Stimulated activated CD8-positive, alpha-beta memory T cell treated with anti-CD3 and anti-CD28 coated beads, Interleukin-12 subunit alpha, Interleukin-12 subunit beta, amount 100 ng/mL, for 24 hours (primary cell): ENCODE measurements around the gene PUM2.
"Not testable (repeated sequence)": the region's sequence is repeated elsewhere in the genome, so short reads cannot be mapped to it uniquely, and the experiment has no call there.

Source experiments
- DNase-seq: peaks from one replicate; pipeline ENCODE4 v3.0.0-alpha.2; 2020; ENCODE audit errors: extremely low read depth

The PUM2 gene, protein sequence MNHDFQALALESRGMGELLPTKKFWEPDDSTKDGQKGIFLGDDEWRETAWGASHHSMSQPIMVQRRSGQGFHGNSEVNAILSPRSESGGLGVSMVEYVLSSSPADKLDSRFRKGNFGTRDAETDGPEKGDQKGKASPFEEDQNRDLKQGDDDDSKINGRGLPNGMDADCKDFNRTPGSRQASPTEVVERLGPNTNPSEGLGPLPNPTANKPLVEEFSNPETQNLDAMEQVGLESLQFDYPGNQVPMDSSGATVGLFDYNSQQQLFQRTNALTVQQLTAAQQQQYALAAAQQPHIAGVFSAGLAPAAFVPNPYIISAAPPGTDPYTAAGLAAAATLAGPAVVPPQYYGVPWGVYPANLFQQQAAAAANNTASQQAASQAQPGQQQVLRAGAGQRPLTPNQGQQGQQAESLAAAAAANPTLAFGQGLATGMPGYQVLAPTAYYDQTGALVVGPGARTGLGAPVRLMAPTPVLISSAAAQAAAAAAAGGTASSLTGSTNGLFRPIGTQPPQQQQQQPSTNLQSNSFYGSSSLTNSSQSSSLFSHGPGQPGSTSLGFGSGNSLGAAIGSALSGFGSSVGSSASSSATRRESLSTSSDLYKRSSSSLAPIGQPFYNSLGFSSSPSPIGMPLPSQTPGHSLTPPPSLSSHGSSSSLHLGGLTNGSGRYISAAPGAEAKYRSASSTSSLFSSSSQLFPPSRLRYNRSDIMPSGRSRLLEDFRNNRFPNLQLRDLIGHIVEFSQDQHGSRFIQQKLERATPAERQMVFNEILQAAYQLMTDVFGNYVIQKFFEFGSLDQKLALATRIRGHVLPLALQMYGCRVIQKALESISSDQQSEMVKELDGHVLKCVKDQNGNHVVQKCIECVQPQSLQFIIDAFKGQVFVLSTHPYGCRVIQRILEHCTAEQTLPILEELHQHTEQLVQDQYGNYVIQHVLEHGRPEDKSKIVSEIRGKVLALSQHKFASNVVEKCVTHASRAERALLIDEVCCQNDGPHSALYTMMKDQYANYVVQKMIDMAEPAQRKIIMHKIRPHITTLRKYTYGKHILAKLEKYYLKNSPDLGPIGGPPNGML

DNA sequence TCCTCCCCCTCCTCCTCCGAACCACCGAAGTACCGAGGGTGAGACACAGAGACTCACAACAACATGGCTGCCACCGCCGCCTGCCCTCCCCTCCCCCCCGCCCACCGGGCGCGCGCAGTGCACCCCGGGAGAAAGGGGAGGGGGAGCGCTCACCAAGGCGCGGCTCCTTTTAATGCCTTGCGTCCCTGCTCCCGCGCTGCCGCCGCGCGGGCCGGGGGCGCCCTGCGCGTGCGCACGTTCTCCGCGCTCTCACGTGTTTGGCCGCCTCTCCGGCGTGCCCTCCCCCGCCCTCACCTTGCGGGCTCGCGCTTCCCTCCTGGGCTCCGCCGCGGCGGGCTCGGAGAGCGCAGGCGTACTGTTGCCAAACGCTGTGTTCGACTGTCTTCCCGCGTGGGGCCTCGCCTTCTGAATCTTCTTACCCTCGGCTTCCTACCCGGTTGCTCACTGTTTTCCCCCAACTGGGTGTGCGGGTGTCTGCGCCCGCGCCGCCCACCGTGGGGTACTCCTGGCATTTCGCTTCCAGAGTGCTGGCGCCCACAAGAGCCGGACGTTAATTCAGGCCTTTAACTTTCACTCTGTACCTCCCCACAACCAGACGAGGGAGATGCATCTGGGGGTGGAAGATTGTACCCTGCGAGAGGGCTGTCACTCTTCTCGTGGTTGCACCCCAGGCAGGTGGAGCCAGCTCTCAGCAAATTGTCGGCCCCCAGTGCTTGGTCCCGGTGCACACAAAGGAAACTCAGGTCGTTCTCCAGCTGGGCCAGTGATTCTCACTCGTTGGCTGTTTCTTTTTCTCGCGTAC is at the start of gene PUM2:
Gene PUM2 (minus strand): TSS at position 92 of the 802 bp plus-strand sequence. CDS start 23,484 bp downstream, outside the sequence.
- DNase-seq, result peak; percentile 81

DNA sequence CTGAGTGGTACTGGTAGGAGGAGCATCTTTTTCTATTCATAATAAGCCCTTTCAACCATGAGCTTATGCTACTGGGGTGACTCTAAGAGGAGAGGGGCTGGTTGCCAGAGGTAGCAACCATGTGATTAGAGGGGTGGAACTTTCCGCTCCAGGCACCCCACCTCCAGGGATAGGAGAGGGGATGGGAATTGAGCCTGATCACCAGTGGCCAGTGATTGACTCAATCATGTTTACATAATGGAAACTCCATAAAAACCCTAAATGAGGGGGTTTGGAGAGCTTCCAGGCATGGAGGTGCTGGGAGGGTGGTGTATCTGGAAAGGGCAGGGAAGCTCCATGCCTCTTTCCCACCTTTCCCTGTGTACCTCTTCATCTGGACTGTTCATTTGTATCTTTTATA is 49.7 kb upstream of the PUM2 start:
- DNase-seq, result no peak

DNA sequence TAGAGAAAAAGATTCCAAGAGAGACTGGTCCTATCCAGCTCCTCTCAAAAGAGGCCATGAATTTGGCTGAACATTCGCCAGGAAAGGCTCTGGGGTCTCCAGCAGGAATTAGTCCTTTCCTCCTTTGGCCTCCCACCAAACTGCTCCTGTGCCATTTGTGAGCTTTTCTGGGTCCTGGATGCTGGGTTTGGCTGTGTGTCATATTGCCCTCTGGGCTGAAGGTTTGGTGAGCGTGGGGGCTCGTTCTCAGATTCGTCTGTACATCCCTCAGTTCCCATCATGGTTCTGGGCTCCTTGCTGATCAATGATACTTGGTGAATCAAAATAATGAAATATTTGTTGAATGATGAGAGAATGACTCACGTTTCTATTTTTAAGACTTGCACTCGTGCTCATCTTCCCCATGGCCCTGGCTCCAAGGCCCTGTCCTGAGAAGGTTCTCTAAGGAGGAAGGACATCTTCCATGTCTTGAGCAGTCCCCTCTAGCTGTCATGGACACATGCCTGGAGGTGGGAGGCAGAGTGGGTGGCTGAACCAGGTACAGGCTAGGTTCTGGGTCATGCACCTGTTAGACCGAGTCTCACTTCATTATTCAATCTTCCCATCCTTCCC is 48.4 kb upstream of the PUM2 start:
- no peak for DNase-seq

DNA sequence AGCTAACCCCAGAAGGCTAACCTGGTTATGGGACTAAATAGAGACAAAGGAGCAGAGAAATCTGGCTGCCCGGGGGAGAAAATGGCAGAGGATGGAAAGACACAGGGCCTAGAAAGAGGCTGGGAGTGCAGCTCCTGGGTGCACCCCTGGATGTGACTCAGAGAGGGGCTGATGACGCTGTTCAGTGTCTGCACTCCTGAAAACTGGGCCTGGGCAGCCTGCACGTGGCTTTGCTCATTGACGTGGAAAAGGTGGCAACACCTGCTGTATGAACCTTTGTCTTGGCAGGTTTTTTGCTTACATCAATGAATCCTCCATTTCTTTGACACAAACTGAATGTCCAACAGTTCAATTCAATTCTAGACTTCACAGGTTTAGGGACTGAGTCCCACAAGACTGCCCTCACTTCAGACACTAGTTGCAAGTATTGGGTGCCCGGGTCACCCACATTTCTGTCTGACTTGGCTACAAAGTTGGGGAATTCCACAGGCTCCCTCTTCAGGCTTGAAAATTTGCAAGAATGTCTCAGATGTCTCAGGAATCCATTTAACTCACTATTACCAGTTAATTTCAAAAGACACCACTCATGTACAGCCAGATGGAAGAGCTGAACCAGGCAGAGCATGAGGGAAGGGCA is 47.3 kb upstream of the PUM2 start:
- no peak for DNase-seq

DNA sequence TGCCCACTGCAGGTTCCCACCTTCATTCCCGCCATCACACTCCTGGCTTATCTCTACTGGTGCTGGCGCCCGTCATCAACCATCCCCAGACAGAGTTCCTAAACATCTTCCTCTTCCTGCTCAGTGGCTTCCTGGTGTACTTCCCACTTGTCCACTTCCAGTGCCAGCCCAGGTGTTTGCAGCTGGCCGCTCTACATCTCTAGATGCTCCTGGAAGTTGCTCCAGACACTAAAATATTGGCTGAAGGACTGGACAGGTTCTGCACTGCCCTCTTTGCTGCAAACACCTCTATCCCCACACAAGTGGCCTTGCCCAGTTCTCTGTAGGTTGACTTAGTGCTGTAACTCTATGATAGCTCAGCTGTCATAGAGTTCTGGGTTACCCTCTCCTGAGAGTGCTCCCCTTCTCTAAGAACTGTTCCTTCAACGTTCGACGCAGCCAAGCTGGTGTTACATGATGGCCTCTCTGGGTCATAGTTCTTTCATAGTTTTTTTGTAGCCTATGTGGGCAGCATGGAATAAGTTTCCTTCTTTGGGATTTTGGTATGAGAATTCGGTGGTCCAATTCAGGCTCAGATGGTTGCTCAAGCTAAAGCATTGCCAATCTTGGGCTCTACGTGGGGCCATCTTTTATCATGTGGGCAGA is 45.8 kb upstream of the PUM2 start:
- DNase-seq, result no peak

DNA sequence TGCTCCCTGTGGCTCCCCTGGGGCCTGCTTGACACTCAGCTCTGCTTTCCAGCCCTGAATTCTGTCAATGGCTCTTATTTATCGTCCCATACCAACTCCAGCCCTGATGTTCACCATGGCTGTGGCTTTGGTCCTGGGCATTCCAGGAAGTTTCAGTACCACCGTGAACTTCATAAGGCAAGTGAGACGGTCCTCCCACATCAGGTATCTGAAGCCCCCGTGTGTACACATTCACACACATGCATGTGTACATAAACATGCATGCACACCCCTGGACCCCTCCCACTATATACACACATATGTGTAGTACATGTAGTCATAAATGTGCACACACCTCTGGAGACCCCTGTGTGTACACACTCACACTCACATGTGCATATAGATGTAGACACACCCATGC is 43.3 kb upstream of the PUM2 start:
- no peak for DNase-seq

DNA sequence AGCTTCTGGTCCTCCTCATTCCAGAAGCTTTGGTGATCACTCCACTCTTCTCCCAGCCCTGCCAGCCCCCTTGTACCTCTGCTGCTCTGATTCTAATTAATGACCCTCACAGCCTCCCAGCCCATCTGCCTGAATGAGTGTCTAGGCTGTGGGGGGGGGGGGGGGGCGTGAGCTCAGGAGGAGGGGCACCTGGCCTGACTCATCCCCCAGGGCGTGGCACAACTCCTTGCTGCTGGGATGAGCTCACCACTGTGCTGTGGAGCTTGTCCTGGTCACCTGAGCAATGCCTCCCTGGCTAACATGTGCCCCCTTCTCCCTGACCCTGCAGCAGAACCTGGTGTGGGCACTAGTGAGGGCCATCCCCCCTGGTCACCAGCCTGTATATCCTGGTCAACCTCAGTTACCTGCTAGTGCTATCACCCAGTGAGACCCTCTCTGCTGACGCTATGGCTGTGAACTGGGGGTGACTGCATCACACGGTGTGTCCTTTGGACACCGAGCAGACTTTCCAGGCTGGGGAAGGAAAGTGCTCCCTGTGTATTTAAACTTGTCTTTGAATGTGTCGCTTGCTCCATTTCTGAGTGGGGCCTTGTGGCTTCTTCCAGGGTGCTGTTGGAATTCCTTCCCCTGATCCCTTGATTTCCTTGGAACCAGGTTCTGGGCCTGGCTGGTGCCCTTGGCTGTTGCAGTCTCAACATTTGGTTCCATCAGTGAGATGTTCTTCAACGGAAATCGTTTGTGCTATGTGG is 41.5 kb upstream of the PUM2 start:
- DNase-seq, result no peak

DNA sequence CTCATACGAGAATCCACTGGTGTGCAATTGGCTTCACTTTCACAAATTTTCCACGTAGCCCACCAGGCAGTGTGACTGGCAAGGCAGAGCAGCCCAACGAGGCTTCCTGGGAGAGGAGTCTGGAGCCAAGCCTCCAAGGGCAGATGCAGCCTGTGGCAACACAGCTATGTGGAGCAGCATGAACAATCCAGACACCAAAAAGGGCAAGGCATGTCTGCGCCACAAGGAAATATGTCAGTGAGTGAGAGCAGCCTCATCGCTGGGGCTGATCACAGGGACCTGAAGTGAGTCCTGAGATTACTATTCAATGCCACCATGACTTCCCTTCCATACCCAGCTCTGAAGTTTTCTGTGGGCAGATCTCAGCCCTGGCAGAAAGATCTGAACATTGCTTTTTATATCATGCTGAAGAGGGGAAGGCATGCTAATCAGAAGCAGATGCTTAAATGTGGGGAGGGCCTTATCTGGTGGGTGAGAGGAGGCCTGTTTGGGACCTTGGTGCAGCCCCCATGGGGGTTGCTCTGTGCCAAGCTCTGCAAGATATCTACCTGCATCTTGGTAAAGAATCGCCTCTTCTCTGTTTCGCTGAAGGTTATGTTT is 40.0 kb upstream of the PUM2 start:
- no peak for DNase-seq

DNA sequence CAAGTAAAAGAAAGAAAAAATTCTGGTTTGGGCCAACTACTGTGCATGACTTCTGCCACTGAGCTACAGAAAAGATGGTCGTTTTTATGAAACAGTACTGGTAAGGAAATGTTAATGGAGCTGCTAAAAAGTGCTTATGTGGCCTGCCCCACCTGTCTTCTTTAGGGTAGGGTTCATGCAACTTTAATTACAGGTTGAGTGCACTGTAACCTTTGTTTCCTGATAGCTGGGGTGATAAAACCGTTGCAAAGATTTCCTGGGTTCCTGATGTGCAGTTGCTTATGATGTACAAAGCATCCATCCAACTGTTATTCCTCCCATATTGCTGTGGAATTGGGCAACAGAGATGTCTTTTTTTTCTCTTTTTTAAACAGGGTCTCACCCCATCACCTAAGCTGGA is 34.3 kb upstream of the PUM2 start:
- DNase-seq, result no peak

DNA sequence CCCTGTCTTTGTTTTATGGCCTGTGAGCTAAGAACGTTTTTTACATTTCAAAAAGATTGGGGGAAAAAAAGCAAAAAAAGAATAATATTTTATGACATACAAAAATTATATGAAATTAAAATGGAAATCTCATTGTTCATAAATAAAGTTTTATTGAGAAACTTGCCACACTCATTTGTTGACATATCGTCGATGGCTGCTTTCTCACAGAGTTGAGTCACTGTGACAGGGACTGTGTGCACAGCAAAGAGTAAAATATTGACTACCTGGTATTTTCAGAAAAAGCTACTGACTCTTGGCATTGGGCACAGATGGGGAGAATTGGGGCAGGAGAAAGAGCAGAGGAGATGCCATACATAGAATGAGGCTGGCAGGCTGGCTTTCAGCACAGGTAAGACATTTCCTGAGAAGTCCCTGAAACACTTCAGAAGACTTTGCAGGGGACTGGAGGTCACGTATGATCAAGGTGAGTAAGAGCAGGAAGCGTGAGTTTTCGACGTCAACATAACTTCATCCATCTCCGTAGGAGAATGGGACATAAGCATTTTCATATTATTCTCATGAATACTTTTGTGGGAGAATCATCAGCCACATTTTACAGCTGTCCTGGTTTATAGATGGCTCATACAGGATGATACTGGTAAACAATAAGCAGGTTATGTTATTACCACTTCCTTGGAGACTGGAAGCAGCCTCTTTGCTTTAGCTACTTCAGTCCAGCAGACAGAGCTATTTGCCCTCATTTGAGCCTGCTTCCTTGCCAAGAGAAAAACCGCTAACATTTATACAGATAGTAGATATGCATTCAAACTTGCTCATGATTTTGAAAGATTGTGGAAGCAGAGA is 32.5 kb upstream of the PUM2 start:
- DNase-seq, result no peak

DNA sequence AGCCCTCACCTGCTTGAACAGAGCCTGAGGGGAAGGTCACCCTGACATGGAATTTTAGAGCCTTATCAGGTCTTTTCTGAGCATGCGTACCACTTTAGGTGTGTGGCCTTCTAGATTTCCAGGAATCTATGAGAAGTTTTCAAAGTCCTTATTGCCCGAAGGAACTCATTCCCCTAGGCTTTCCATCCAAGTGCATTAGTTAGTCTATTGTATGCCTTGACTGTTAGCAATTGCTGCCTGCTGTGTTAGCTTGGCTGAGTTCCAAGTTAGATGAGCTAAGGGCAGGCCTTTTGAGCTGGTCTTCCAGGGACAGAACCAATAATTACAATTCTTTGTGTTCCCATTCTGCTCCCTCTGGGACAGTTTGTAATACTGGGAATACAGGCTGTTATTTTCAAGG is 30.8 kb upstream of the PUM2 start:
- DNase-seq, result no peak

DNA sequence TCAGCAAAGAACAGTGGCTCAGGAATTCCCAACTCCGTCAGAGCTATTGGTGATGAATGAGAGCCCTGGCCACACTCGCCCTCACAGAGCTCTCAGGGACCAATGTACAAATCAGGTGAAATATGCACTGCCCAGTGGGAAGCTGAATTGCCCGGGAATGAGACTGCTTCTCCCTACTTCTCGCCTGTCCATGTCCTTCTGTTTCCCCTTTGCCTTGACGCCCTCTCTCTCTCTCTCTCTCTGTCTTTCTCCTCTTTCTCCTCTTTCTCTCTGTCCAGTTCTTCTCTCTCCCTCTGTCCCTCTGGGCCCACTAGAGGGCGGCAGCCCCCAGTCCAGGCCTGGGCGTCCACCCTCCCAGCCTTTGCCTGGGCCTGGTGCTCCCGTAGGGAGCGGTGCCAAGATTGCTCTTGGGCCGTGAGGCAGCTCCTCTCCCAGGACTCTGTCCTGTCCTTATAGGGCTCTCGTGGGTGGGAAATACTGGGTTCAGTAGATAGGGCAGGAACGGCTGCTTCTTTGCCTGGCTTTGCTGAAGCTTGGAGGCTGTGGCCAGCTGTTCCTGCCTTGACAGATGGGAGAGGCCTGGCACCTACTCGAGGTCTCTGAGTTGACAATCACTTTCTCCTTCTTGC is 28.4 kb upstream of the PUM2 start:
- DNase-seq, result no peak

DNA sequence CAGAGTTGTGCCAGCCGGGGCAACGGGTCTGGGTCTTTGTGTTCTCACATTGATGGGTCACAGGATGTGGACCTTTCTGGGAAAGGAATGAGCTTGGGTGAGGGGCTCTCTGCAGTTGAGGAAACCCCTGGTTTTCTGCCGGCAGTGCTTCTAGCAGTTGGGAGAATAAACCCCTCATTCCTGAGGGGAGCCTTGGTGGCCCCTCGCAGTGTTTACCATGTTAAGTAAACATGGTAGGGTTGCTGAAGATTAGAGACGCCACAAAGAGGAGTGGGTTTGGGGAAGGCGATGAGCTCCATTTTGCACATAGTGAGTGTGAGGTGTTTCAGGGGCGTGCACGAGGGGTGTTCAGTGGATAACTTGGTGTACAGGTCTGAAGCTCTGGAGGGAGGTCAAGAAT is 27.7 kb upstream of the PUM2 start:
- no peak for DNase-seq

DNA sequence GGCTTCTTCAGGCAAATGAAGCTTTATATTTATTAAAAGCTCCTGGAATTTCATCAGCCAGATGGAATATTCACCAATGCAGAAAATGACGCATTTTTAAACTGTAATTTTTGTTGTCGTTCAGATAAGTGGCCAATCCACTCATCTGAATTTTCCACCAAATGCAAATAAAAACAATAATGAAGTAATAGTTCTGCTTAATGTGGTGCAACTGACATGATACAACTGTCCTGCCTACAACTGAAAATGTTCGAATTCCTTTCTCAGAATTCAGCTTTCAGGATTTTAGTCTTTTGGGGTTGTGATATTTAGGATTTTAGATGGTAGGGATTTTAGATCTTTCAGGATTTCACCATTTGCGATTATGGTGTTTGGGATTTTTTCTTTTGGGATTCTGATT is 27.1 kb upstream of the PUM2 start:
- DNase-seq, result no peak

DNA sequence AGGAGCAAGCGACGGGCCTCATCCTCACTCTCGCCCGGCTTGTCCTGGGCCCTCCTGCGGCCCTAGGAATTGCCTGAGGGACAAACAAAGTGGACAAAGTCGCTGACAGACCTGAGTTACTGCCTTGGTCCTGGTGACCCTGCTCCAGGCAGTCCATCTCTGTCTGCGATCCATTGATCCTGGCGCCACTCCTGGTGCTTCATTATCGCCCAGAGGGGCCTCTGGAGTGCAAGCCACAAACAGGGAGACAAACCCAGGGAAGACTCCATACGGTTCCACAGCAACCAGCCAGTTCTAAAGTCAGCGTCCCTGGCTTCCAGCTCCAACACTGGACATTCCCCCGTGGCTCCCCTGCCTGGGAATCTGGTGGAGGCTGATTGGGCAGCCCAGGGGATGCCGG is 24.3 kb upstream of the PUM2 start:
- not testable (repeated sequence) for DNase-seq

DNA sequence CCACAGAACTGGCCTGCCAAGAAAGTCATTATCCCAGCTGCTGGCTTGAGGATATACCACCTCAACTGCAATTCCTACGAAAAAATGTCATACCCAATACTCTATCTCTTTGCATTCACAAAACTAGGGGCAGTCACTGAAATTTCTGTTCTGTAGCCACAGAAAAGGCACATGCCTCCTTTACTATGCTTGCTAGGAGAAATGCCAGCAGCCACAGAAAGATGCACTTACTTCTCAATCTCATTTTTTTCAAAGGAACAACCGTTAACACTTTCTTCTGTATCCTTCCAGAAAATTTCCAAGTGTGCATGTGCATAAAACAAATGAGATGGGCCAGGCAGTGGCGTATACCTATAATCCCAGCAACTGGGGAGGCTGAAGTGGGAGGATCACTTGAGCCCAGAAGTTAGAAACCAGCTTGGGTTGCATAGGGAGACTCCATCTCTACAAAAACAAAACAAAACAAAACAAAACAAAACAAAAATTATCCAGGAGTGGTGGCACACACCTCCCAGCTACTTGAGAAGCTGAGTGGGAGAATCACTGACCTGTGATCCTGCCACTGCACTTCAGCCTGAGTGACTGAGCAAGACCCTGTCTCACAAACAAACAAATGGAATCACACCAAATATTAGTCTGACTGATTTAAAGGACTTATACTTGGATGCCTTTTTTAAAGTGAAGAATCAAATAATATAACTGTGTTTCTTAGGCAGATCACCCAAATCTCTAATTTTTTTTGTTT is 22.4 kb upstream of the PUM2 start:
- DNase-seq, result no peak
